HG03175 (cell line): ENCODE data around the gene LUZP2.

Experiments
- ATAC-seq: cut with Tn5 transposase; IDR thresholded peaks from one replicate; pipeline ENCODE4 v1.9.1; 2021; ENCODE audit warnings: mild to moderate bottlenecking, moderate library complexity; ENCODE audit not compliant: unreplicated experiment

Gene LUZP2

DNA sequence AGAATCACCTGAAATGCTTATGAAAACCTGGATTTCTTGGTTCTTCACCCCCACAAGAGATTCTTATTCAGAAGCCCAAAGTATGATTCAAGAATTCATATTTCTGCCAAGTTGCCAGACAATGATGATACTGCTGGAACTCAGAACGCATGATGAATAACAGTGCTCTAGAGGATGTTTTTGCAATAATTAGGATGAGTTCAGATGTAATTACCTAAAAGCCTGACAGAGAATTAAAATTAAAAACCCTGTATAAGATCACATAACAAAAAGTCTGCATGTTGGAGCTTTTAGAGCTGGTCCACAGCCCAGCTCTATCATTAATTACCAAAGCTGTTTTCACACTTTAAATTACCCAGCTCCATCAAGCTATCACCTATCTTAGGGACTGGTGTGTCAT lies 211.8 kb downstream of the LUZP2 start:
- no peak for ATAC-seq

DNA sequence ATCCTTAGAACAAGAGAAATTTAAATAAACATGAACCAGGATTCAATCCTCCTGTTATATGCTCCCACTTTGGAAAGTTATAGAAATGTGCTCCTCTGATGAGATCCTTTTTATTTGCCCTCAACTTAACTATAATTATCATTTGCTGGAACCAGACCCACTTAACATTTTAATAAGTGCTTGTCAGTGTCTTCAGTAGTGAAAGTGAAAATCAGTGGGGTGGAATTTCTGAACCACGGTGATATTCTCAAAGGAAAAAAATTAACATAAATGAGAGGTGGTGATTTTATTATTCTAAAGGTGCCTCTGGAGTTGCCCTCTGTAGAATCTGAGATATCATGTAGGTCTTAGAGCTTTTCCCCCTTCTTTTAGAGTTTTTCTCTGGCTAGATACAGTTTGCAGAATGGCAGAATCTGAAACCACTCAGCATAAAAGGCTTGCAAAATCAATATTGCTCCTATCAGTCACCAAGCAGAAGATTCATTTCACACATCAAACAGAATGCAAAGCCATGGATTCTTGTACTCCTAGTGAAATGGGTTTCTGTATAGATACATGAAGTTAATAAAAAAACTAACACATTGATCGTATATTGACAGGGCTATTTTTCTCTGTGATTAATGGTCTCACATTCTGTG lies 213.2 kb downstream of the LUZP2 start:
- no peak for ATAC-seq

DNA sequence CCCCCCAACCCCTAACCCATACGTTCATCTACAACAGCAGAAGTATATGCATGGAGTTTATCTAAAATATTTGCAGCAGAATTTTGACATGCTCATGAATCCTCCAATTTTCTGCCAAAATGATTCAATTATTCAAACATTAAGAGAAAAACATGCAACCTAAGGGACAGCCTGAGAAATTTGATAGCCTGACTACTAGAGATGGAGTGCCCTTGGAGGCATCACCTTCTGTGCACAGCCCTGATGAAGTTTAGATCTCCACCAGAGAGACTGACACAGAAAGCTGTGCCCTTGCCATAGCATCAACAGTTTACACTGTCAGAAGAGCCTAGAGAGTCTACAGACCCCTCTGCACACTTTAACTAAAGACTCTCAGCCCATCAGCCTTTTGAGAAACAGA lies 217.7 kb downstream of the LUZP2 start:
- no peak for ATAC-seq

DNA sequence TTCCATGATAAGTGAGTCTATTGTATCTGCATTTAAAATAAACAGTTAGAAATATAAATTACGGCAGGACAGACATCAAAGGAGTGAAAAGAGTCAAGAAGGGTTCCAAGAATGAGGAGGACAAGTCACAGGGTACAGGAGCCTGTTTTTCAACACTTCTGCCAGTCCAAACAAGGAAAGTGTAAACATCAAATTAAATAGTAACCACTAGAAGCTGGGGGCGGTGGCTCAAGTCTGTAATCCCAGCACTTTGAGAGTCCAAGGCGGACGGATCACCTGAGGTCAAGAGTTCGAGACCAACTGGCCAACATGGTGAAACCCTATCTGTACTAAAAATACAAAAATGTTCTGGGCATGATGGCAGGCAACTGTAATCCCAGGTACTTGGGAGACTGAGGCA lies 219.6 kb downstream of the LUZP2 start:
- ATAC-seq = no peak

DNA sequence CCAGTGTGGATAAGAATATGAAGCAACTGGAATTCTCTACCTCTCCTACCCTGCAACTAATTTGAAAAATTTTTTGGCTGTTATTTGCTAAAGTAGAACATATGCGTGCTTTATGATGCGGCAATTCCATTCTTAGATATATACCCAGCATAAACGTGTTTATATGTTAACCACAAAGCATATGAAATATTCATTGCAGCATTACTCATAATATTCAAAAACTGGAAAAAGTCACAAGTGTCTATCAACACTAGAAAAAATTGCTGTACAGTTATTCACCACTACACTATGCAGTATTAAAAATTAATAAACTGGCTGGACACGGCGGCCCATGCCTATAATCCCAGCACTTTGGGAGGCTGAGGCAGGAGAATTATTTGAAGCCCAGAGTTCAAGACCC lies 226.4 kb downstream of the LUZP2 start:
- no peak for ATAC-seq

DNA sequence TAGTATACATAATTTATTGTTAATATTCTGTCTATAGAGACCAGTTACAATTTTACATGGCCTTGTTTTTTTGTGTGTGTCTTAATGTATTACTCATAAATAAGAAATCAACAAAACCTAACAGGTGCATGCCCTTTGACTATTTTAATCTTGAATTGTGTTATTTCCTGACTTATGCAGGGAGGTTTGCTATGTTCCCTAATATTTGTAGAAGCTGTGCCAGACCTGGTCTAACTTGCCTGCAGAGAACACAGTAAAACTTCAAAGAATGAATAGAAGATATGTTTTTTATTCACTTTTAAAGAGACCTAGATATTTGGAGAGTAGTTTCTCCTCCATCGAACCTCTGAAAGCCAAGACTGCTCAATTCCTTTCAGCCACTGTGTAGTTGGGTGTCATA lies 234.7 kb downstream of the LUZP2 start:
- no peak for ATAC-seq

DNA sequence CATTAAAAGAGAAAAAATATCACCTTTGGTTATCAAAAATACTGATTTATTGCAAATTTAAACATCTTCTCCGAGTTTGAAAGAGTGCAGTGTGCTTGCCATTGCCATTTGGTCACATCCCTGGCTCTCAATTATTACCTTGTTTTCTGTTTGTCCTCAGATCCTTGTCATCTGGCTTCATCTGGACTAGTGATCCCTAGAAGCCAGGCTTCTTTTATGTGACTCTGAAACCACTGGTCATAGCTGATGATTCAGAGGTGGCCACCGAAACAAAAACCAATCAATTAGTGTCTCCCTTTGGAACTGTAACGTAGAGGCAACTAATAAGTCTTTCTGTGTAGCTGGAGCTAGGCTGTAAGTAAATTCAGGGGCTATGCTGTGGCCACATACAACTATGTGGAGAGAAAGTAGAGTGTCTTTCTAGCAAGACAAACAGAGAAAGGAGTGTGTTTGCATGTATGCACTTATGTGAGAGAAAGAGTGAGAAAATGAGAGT lies 237.9 kb downstream of the LUZP2 start:
- ATAC-seq = no peak

DNA sequence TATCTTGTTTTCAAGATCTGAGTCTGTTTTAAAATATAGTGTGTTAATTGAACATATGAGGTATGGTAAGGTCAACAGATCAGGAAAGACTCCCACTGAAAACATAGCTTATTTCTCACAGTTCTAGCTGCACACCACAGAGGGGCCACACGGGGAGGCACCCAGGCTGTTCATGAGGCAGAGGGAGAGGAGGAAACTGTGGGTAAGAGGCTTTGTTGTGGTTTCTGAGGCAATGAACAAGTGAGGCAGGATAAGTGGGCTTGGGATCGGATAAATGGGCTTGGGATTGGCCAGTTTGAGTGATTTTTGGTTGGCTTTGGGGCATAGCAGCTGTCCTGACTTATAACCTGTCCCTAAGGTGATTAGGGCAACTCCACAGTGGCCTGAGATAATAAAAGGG lies 242.1 kb downstream of the LUZP2 start:
- ATAC-seq = no peak

DNA sequence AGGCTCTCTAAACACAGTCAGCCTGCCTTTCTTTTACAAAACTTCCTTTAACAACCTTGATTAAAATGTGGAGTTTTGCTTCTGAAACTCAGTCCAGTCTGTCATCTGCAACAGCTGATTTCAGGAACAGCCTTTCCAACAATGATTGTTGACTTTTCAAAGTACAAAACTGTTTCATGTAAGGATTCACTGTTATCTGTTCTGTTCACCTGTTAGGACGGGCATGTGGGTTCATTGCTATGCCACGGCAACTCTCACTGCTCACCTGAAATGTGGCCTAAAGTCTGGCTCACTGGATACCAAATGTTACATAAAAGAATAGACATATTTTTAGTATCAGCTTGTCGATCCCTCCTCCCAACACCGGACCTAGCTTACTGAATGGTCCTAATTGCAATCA lies 242.8 kb downstream of the LUZP2 start:
- no peak for ATAC-seq

DNA sequence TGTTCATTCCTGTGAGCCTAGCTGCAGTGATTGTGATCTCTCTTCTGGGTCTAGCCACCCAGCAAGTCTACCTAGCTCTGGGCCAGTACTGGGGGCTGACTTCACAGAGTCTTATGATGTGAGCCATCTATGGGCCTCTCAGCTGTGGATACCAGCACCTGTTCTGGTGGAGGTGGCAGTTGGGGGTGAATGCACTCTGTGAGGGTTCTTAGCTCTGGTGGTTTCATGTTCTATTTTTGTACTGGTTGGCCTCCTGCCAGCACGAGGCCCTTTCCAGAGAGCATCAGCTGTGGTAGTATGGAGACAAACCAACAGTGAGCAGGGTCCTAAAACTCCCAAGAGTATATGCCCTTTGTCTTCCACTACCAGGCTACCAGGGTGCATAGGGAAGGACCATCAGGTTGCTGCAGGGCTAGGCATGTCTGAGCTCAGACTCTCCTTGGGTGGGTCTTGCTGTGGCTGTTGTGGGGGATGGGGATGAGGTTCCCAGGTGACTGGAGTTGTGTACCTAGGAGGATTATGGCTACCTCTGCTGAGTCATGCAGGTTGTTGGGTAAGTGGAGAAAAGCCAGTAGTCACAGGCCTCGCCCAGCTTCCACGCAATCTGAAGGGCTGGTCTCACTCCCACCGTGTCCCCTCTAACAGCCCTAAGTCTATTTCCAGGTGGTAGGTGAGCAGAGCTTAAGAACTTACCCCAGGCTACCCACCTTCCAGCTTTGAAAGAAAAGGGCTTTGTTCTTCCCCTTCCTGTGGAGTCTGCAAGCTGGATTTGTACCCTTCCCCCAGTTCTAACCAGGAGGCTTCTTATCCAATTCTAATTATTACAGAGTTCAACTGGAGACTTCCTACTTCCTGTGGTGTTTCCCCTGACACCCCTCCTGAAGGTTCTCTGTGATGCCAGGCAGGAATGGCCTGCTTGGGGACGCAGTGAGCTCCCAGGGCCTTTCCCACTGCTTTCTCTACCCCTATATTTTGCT lies 250.7 kb downstream of the LUZP2 start:
- no peak for ATAC-seq

DNA sequence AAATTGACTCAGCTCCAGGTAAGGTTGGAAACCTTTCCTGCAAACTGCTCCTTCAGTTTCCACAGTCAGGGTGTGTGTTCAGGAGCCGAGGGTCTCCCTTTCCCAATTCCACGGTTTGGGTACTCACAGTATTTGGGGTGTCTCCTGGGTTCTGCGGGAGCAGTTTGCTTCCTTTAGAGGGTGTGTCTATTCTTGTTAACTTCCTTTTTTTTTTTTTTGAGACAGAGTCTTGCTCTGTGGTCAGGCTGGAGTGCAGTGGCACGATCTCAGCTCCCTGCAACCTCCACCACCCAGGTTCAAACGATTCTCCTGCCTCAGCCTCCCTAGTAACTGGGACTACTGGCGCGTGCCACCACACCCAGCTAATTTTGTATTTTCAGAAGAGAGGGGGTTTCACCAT lies 251.4 kb downstream of the LUZP2 start:
- no peak for ATAC-seq

DNA sequence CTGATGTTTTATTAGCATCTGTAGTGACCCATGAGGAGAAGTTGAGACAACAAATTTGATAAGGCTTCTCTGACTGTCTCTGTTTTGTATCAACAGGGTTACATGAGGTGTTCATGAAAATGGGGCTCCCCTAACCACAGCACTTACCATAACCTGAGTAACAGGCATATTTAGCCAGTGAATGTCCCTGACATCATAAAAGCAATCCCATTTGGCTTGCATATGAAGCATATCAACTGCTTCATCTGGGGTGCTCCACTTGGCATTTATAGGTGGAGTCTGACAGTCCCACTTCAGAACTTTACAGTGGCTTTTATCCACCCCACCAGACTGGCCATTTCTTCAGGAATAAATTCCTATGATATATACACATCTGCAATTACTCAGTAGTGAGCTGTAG lies 257.6 kb downstream of the LUZP2 start:
- ATAC-seq = no peak

DNA sequence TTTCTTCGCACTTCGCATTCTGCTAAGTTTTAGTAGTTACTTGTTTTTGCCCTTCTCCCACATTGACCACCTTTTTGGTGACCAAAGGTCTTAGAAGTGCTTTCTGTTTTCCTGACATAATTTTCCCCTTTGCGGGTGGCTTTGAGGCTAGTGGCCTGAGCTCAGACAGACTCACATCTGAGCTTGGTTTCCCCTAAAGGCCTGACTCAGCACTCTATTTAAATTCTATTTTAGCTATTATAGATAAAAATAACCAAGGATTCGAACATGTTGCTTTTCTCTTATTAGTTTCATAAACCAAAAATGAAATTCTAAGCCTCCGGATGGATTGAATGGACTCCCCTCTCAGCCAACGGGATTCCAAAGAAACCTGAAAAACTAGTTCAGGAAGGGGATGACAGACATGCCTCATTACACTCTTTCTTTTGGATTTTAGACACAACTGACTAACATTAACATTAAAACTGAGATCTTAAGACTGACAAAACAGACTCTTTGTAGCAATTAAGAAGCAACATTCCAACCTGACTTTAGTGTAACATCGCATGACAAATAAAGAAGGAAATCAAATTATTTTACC lies 258.5 kb downstream of the LUZP2 start:
- no peak for ATAC-seq

DNA sequence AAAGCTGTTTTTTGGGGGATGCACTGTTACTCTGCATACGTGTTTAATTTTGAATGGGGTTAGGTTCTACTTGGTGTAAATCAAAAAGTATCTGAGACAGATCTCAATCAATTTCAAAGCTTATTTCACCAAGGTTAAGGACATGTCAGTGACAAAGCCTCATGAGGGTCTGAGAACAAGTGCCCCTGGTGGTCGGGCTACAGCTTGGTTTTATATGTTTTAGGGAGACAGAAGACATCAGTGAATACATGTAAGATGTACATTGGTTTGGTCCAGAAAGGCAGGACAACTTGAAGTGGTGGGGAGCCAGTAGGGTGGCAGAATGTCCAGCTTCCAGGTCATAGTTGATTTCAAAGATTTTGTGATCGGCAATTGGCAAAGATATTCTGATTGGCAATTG lies 262.9 kb downstream of the LUZP2 start:
- ATAC-seq = no peak

DNA sequence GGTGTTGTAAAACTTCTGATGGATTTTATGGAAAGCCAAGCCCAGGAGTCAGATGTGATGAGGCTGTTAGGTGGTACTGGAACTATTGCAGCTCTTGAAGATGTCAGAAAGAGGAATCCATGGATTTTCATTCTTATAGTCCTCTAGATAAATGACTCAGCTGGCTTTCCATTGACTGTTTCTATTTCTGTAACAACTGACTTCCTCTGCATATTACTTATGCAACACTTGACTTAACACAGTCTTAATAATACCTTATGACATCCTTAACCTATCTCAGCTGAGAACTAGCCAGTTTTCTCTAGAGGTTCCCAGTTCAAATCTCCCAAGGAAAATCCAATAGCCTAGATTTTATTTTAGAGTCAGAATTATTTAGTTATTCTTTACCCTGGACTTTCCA lies 263.8 kb downstream of the LUZP2 start:
- ATAC-seq = no peak

DNA sequence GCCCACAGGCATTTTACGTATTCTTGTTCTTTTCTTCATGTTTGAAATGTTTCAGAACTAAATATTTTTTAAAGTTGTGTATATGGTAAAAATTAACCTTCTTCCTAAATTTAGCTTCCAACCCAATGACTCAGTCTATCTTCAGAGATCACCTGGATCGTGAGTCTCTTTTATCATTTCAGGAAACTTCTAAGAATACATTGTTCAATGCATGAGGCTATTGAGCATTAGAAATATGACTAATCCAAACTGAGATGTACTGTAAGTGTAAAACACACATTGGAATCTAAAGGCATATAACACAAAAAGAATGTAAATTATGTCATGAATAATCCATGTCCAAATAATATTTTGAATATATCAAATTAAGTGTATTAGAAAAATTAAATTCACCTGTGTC lies 265.2 kb downstream of the LUZP2 start:
- no peak for ATAC-seq

DNA sequence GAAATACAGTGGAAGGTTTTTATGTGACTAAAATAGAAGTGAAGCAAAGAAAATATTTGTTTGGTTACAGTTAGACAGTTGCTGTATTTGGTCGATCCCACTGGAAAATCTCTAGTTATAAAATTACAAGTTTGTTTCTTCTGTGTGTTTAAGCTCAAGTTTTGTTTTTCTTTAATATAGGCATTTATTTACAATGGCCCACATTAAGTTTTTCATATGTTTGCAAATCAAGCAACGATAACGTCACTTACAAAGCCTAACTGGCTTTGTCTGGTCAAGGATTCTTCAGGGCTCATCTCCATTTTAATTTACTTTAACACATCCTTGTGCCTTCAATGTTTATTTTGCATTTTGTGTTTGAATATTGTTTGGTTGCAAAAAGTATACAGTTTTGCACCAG lies 270.6 kb downstream of the LUZP2 start:
- ATAC-seq = no peak

DNA sequence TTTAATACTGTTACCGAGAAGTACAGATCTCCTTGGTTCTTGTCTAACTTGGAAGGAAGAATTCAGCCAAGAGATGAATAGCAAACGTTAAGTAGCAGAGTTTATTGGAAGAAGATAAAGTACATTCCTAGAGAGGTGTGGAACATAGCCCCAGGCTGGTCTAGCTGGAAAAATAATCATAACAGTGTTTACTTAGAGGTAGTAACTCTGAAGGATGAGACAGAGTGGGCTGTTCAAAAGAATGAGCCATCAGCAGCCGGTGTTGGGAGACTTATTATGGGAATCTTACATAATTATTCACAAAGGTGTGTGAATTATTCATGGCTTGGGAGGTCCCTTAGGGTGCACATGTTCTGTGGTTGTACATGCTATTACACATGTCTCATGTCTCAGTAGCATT lies 276.5 kb downstream of the LUZP2 start:
- no peak for ATAC-seq

DNA sequence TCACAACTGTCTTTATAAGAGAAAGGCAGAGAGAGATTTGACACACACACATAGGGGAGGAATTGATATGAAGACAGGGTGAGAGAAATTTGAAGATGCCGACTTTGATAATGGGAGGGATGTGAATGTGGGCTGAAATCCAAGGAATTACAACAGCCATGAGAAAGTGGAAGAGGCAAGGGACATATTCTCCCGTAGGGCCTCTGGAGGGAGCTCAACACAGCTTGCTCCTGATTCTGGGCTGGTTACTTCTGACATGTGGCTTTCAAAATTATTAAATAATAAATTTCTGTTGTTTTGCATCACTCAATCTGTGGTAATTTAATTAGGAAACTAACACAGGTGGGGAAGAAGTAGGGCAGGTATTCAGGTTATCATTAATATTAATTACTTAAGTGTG lies 282.9 kb downstream of the LUZP2 start:
- ATAC-seq = no peak

DNA sequence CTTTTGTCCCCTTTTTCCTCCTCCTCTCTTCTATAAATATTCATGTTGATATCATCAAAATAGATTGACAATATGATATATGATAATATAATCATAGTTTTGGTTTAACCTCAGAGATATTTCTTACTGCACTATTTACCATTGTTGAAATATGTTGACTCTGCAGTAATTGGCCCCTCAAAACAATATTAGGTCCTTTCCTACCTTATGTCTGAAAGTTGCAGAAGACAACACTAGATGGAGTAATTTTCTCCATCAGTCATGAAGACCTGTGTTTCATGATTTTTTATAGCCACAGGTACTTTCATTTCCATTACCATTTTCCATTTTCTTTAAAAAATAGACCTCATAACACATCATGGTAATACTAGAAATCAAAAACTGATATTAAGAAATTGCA lies 284.4 kb downstream of the LUZP2 start:
- ATAC-seq = no peak

DNA sequence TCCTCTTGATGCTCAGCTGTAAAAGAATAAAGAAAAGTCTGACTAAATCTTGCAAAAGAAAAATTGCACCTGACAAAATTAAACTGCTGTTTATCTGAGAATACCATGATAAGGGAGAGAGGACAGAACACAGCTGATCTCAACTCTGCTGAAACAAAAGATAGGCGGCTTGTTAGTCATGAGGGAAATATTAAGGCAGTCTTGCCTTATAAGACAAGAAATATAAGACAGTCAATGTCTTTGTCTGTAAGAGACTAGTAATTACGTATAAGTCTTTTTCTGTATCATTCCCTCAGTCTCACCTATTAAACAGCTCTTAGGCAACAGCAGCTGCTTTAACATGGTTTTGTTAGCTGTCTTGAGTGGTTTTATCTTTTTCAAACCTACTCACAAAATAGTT lies 296.6 kb downstream of the LUZP2 start:
- no peak for ATAC-seq

DNA sequence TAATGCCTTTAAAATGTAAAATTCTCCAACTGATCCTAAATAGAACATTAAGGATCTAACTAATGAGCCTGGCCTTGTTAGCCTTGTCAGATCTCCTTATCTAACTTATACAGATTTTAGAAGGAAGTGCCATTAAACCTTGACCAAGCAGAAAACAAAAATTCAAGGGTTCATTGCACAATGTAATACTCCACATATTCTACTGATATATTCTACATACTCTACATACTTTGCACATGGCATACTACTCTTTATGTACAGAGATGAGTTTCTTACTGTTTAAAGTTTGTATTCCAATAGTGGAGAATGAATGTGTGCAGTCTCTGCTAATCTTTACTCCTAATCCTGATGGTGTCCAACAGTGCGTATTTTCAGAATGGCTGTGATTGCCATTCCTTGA lies 297.2 kb downstream of the LUZP2 start:
- ATAC-seq = no peak
